Activated gamma-delta T cell (primary cell): Measurements from ENCODE around the gene FAM204A.

ENCODE experiments used
- DNase-seq: peaks from one replicate; lab custom pipeline; 2025; lab: John Stamatoyannopoulos, UW

FAM204A gene

GRCh38 chr10:118332236-118332635 is 9.9 kb downstream of the FAM204A start:
- DNase-seq: no peak

GRCh38 chr10:118330295-118331076 is 11.6 kb downstream of the FAM204A start:
- no peak for DNase-seq

DNA sequence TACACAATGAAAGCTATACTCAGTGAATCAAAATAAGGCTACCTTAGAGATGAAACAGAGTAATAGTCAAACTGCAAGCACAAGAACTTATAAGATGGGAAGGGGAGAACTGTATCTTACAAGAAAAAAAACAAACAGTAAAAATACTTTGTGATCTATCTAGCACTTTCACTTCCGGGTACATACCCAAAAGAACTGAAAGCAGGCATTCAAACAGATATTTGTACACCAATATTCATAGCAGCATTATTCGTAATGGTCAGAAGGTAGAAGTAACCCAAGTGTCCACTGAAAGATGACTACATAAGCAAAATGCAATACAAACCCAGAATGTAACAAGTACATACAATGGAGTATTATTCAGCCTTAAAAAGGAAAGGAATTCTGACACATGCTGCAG is 18.0 kb downstream of the FAM204A start:
- DNase-seq: no peak

GRCh38 chr10:118321724-118322575 is 20.2 kb downstream of the FAM204A start:
- DNase-seq: no peak

- no peak for DNase-seq
These were observed 26.5 kb downstream of the FAM204A start for GRCh38 chr10:118315629-118316028.

GRCh38 chr10:118314882-118315281 is 27.2 kb downstream of the FAM204A start:
- no peak for DNase-seq

DNA sequence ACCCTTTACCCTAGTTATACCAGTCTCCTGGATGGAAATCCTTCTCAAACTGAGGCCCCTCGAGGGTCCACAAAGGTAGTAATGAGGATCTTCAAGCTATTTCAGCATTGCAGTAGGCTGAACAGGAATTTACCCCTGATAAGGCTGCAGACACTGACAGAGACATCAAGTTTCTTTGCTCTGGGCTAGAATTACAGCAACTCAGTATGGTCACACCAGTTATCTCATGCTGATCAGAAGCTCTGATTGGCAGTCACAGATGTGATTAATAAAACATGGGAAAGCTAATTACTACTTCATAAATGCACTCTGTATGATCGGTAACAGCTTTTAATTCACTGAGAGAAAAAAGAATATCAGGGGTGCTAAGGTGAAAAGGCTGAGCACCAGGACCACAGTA is 30.6 kb downstream of the FAM204A start:
- no peak for DNase-seq

DNA sequence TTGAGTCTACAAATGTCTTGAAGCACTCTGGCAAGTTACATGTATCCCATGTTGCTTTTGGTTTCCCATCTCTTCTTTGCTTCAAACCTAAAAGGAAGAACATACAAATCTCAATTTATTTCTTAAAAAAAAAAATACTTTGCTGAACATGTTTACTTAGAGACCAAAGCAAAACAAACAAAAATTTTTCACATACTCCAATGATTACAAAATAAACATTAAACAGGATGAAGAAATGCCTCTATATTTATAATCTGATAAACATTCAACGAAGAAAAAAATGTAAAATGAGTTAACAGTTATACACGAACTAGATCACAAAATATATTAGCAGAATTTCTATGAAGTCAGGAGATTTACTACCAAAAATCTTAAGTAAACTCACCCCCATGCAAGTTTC is 31.3 kb downstream of the FAM204A start:
- no peak for DNase-seq

DNA sequence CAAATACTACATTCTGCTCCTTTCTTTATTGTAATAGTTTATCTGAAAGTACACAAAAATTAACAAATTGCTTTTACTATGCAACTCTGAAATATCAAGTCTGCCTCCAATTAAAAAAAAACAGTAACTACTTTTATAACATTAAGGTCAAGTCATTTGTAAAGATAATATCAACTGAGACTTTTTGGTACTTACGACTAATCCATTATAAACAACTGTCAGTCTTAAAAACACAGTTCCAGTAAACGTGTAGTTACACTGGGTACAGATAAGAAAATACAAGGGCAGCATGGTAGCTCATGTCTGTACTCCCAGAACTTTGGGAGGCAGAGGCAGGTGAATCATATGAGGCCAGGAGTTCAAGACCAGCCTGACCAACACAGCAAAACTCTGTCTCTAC is 32.2 kb downstream of the FAM204A start:
- DNase-seq: no peak

DNA sequence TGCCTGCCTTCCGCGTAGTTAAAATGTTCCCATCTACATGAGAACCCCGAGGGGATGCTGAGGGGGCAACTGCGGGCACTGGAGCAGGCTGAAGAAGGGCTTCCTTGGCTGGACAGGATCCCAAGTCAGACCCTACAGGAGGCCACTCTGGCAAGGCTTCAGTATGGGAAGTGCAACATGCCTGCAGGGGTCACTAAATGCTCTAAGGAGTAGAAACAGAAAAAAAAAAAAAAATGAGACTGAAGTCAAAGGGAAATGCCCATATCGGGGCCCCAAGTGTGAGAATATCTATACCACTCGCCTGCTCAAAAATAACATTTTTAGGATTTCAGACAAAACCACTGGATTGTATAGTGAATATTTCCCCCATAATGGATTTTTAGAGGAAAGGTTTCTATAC is 33.5 kb downstream of the FAM204A start:
- DNase-seq: no peak

DNA sequence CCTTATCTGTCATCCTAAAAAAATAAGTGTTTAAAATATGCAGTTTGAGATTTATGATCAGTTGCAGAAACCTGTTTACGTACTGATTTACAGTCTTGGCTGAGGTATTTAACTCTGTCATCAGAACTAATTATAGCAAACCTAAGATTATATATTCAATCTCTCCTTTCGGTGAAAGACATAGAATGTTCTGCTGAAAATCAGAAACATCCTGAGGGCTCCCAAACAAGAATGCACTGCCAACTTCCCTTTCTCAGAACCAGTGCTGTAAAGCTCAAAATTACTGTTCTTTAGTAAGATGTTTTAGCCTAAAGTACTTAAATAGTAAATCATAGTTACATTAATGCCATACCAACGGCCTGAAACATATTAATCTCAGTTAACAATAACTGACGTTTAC is 34.3 kb downstream of the FAM204A start:
- no peak for DNase-seq

DNA sequence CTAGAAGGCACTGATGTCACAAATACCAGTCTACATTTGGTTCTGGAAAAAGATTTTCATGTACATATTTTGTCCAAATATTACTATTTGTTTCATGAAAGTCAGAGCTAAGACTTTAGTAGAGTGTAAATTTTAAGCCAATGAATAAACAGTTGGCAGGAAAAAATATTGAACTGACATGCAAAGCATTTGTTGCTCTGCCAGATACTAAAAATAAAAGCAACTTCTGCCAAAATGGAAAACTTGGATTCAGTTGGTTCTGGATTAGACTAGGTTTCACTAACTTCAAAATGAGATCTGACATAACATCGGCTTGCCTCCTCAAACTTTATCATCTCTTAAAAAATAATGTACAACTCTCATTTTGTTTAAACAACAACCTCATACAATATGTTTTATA is 34.9 kb downstream of the FAM204A start:
- no peak for DNase-seq

GRCh38 chr10:118305730-118306129 is 36.4 kb downstream of the FAM204A start:
- no peak for DNase-seq

DNA sequence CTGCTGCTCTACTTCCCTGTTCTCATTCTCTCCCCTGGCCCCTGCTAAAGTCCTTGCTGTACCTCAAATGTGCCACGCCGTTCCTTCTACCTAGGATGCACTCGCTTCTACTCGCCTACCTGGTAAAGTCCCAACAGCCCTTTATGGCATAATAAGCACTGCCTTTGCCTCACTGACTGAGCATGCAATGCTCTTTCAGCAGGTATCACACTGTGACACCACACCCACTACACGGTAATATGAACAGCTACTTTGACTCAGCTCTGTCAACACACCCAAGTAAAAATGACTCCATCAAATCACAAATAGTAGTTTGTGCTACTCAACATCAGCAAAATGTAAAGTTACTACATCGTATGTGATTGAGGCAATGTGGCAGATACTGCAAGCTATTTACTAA is 37.6 kb downstream of the FAM204A start:
- DNase-seq: no peak

DNA sequence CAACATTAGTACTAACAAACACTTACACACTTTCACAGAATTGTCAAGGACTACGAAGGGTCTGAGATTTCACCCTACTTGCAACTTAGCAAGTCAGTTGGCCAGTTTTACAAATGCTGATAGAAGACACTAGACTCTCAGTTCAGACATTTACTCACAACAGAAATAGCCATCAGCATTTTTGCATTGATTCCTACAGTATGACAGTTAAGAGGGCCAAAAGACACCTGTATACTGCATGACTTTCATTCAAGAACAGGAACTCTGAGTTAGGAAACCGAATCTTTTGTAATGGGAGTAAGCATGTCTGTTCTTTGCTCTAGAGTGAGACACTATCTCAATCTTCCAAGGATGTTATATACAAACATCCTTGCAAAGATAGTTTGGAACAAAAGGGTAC is 40.9 kb downstream of the FAM204A start:
- DNase-seq: no peak

- no peak for DNase-seq
These were observed 41.8 kb downstream of the FAM204A start for GRCh38 chr10:118300320-118300719.

- no peak for DNase-seq
These were observed 43.3 kb downstream of the FAM204A start for GRCh38 chr10:118298787-118299186.

GRCh38 chr10:118291122-118291521 is 51.0 kb downstream of the FAM204A start:
- DNase-seq: no peak

DNA sequence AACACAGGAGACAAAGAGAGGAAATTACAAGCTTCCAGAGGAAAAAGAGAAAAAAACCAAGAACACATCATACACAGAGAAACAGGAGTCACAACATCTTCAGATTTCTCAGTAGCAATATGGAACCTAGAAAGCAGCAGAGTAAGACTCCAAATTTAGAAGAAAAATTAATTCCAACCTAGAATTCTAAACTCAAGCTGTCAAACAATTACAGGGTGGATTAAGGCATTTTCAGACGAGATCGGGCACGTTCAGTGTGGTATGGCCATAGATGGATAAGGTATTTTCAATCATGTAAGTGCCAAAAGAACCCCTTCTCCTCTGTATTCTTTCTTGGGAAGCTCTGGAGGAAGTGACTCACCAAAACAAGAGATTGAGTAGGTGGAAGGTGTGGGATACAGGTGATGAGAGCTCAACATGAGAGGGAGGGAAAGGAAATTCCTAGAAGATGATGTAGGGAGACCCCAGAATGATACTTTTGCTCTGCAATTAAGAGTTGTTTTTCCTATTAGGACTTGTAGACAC is 51.6 kb downstream of the FAM204A start:
- DNase-seq: no peak

DNA sequence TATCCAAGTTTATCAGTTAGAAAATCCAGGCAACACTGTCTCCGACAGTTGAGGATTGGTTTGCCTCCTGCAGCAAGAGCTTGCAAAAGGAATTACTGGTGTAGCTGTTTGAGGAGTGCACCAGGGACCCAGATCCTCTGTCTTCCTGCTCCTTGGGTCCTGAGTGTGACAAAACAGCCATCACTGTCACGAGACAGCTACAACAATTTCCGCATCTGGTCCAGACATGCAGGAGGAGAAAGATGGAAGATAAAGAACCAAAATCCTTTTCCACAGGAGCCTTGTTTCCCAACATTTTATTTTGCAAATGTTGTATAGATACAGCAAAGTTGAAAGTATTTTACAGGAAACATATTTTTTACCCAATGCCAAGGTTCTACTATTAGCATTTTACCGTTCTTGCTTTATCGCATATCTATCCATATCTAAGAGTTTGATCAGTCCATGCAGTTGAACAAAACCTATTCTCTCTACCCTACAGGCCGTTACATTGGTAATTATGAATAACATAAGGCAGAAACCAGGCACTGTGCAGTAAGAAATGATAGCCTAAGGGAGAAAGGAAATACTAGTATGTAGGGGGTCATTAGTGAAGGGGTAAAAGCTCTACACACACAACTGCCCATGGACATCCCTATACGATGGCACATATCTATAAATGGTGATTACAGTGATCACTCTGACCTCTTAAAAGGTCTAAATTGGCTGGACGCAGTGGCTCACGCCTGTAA is 54.9 kb downstream of the FAM204A start:
- no peak for DNase-seq

GRCh38 chr10:118286051-118286838 is 55.9 kb downstream of the FAM204A start:
- DNase-seq: no peak

DNA sequence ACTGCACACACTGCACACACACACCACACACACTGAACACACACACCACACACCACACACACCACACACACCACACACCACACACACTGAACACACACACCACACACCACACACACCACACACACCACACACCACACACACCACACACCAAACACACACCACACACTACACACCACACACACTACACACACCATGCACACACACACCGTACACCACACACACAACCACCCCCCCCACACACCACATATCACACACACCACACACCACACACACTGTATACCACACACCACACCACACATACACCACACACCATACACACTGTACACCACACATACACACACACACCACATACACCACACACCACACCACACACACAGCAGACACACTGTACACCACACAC is 59.5 kb downstream of the FAM204A start:
- DNase-seq: no peak
